Measurements from ENCODE around the gene SERPINA12.

DNA sequence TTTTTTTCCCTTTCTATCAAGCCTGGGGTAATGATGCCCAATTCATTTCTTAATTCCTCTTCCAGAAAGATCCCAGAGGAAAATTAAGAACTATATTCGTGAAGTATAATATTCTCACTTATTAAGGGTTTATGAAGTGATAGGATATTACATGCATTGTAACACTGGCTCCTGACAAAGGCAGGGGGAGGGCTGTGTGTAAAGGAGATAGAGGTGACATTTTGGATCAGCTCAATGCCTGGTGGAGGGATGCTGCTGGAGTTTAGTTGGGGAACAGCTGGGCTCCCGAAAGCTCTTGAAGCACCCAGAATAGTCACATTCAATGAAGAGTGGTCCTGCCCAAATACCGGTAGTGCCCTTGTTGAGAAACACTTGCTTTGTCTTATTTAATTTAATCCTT lies 57.4 kb downstream of the SERPINA12 start:
- TF ChIP-seq CTCF (IDR thresholded peaks at IDR 0.05 in 2 of 3, conservative IDR thresholded peaks at IDR 0.05 in 1 of 3; ENCODE audit: borderline replicate concordance in 1 of 3, insufficient read depth in 1 of 3, low read depth in 2 of 3, low read length in 2 of 3) (no peak), ZNF274 (IDR thresholded peaks at IDR 0.05; ENCODE audit: low read depth, low read length) (no peak)
- TF ChIP-seq, protein P1, sequence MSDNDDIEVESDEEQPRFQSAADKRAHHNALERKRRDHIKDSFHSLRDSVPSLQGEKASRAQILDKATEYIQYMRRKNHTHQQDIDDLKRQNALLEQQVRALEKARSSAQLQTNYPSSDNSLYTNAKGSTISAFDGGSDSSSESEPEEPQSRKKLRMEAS (IDR thresholded peaks at IDR 0.05): no peak

All from HCT116 (cell line).